DLD1 (cell line): ENCODE measurements around the gene NUP62.

Experiments
- in situ Hi-C: cut with HindIII; loops from 2 replicates; pipeline ENCODE4 v1.10.0; 2017; ENCODE audit warnings: low sequenced_read_pairs

The NUP62 gene

DNA sequence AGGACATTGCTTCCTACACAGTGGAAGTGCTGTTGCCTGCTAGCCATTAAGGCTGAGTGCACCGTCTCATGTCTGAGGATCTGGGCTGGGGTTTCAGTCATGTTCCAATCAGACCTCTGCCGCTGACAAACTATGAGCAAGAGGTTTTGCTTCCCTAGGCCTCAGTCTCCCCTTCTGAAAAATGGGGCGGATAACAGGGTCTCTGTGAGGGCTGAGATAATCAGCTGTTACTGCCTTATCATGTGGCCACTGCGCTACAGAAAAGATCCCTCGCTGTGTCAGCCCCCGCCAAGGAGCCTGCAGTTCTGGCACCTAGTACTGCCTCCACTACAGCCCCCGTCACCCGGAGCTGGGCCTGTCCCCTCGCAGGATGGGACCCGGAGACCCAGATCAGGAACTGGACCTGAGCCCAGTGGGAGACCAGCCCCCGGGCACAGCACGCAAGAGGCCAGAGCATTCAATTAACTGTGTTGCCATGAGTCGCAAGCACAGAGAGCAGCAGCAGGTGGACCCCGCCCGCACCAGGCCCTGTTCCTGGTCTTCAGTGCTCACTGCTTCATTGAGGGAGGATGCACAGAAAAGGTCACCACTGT is 58.9 kb downstream of the NUP62 start:
- in situ Hi-C loops, result no loop called here

DNA sequence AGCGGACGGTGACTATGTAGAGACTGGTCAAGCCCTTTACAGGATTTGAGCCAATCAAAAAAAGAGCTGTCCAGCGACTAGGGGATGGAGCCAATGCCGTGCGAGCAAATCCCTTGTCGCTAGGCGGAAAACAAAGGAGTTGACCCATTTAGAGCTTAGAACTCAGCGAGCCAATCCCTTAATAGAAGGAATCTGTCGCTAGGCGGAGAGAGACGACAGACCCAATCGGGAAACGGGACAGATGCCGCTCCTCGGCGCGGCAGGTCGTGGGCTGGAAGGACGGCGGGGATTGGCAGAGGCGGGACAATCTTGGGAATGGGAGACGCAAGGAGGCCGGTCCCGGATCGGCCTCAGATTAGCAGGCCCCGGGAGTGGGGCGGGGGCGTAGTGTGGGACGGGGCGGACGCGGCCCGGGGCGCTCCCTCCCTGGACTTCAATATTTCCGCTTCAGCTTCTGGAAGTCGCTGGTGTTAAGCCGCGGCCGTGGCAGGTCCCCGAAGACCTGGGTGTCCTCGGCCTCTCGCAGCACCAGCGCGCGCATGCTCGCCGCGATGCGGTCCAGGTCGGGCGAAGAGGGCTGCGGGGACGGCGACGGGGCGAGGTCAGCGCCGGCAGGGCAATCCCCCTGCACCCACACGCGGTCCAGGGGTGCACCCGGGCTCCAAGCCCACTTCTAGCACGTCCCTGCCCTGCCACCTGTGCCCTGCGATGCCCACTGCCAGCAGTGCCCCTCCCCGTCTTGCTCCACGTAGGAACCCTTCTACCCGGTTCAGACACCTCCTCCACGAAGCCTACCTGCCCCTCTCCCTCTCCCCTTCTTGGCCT is 59.6 kb downstream of the NUP62 start:
- in situ Hi-C loops, result no loop called here

- in situ Hi-C loops, result no loop called here
Observed at GRCh38 chr19:49869009-49869483, 60.3 kb downstream of the NUP62 start.

- in situ Hi-C loops, result no loop called here
Observed at GRCh38 chr19:49866933-49867782, 62.1 kb downstream of the NUP62 start, which contains the start of gene PNKP. Gene PNKP (minus strand): TSS chr19:49867576. CDS start chr19:49867204, 372 bp downstream.

DNA sequence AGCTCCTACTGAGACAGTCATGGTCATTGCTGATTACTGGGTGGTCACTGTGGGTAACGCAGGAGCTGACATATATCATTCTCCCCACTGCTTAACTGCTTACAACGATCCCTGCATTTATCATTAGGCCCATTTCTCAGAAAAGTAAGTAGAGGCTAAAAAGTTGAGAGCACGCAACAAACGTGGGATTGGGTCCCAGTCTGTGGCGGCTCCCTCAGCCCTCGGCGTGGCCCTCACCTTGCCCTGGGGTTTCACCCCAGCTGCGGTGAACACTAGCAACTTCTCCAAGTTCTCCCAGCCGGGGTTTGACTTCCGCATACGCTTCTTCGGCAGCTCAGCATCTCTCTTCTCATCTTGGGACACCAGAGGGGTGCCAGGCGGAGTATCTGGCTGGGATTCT is 64.4 kb downstream of the NUP62 start:
- in situ Hi-C loops, result no loop called here

GRCh38 chr19:49863935-49864320 is 65.4 kb downstream of the NUP62 start:
- in situ Hi-C loops, result no loop called here

GRCh38 chr19:49863254-49863934 is 65.9 kb downstream of the NUP62 start:
- in situ Hi-C loops, result no loop called here

DNA sequence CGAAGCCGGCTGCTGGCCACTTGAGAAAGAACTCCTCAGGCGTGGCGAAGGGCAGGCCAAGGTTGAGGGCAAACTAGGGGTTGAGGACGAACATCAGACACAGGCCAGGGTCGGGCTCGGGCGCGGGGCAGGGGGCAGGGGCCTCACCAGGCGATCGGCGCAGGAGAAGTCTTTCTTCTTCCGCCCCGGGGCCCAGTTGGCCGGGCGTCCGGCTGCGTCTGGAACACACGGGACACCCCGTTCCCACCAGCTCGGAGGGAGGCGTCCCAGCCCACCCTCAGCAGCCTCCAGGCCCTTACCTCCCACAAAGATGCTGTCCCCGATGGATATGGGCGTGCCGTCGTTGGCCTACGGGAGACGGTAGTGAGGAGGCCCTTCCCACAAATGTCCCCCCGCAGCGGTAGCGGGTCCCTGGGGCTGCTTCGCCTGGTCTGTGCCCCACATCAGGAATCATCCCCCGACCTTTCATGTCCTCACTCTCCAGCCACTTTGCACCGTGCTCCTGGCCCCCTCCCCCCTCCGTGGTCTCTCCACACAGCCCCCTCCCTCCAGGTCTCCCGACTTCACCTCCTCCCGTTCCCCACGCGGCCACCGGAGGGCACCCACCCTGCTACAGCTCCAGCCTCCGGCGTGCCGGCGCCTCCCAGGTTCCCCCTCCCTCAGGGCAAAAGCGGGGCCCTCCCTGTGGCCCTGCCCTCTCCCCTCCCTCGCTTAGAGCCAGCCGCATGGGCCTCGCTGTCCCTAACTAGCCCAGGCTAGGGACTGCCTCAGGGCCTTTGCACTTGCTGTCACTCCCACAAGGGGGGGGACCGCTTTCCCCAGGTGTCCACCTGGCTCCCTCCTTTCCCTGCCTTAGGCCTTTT is 66.7 kb downstream of the NUP62 start:
- in situ Hi-C loops, result no loop called here

DNA sequence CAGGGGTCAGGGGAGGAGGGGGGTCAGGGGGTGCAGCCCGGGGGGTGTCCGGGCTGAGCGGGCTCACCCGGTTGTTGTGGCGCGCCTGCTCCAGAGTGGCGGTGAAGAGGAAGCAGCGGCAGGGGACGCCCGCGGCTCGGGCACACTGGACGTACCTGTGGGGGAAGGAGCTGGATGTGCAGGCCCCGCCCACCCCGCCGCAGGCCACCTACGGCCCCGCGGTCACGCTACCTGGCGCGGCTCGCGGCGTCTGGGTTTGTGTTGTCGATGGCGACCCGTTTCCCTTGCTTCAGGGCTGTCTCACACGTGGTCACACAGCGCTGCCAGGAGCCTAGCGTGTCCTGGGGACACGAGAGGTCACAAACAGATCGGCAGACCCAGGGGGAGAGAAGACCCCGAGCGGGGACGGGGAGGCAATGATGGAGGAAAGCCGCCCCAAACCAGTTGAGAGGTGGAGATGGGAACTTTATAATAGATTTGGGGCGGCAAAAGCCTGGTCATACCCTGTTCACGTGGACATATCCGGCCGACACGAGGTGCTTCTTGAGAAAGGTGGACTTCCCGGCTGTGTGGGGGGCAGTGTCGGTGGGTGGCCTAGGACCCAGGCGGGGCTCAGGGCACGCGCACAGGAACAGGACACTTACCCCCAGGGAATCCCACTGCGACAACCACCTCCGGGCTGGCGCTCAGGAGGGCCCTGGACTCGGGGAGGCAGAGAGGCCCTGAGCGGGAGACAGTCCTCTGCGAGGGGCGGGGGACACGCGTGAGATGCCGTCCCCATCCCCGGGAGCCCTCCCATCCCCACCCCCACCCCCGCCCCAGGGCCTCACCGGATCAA is 67.5 kb downstream of the NUP62 start:
- in situ Hi-C loops, result no loop called here

DNA sequence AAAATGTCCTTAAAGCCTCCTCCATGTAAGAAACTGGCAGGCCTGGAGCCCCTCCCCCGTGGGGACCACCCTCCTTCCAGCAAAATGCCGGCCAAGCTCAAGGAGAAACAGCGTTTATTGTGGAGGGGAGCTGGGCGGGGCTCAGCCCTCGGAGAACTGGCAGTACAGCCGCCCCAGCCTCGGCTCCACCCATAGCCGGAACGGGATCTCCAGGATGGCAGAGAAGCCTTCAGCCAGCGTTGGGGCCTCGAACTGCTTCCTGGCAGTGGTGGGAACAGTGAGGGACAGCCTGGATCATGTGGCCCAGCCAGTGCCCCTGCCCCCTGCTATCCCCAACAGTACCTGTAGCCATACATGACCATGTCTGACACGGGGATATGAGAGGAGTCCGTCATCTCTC is 68.2 kb downstream of the NUP62 start:
- in situ Hi-C loops, result no loop called here

GRCh38 chr19:49860336-49861102 is 68.8 kb downstream of the NUP62 start:
- in situ Hi-C loops, result no loop called here

- in situ Hi-C loops, result no loop called here
Observed at GRCh38 chr19:49859682-49860335, 69.5 kb downstream of the NUP62 start.

GRCh38 chr19:49858088-49858985 is 71.0 kb downstream of the NUP62 start:
- in situ Hi-C loops, result no loop called here

- in situ Hi-C loops, result no loop called here
Observed at GRCh38 chr19:49857838-49858087, 71.5 kb downstream of the NUP62 start.

DNA sequence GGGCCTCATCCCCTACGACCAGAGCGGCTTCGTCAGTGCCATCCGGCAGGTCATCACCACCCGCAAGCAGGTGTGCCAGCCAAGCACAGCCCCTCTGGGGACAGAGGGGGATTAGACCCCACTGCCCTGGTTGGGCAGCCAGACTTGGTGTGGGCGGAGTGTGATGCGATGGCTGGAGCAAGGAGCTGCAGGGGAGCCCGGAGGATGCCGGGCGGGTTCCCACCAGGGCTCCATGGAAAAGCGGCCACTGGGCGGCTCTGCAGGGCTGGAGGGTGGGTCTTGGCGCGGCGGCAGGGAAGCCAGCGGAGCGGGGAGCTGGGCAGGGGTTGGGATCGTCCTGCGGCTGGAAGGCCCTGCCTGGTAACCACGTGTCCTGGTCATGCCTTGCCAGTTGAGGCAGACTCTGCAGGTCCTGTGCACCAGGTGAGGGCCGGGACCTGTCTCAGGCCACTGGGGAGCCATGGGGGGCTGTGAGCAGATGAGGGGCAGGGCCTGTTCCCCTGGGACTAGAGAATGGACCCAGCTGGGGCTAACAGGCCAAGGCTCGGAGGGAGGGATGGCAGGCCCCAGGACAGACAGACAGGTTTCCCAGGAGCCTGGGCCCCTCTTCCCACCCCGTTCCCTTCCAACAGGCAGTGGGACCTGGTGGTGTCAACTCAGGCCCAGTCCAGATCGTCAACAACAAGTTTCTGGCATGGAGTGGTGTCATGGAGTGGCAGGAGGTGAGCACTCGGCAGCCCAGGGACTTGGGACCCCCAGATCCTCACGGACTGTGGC is 72.1 kb downstream of the NUP62 start:
- in situ Hi-C loops, result no loop called here
